Stimulated activated CD4-positive, alpha-beta T cell treated with anti-CD3 and anti-CD28 coated beads, Interleukin-1b, Interleukin-23, amount 100 ng/mL, for 4 hours (primary cell): ENCODE measurements around the gene PIK3CD.
A peak's percentile ranks its signal among the peaks of the same experiment; 100 is the strongest.

Experiments
- DNase-seq, 2 donors: peaks; one replicate each; pipeline ENCODE4 v3.0.0-alpha.2; 2020; ENCODE audit warnings: low read depth in 2 of 2

PIK3CD gene

DNA sequence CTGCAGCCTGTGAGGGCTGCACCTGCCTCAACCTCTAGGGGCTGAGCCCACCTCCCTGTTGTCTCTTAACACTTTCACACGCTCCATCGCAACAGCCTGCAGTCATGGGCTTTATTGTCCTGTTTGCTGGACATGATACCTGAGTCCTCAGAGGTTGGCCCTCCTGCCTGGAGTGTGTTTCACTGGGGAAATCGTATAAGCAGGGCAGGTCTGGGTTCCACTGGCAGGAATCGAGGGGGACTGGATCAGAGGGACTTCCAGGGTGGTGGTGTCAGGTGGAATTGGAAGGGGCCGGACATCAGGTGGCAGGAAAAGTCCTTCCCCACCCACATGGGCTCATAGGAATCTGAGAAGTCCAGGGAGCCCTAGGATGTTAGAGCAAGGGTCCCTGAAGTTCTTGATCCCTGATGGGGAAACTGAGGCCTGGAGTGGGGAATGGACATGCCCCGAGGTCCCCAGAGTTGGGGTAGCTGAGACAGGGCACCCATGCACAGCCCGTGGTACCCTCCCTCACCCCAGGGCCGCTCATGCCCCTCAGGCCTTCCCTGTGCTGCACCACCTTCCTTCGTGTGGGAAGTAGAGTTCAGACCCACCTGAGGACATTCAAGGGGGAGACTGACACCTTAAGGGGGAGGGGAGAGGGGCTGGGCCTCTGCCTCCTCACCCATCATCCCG is 66.6 kb downstream of the PIK3CD start:
- no peak for DNase-seq

- DNase-seq, result no peak
Measured at GRCh38 chr1:9719978-9720722, 68.6 kb downstream of the PIK3CD start.

DNA sequence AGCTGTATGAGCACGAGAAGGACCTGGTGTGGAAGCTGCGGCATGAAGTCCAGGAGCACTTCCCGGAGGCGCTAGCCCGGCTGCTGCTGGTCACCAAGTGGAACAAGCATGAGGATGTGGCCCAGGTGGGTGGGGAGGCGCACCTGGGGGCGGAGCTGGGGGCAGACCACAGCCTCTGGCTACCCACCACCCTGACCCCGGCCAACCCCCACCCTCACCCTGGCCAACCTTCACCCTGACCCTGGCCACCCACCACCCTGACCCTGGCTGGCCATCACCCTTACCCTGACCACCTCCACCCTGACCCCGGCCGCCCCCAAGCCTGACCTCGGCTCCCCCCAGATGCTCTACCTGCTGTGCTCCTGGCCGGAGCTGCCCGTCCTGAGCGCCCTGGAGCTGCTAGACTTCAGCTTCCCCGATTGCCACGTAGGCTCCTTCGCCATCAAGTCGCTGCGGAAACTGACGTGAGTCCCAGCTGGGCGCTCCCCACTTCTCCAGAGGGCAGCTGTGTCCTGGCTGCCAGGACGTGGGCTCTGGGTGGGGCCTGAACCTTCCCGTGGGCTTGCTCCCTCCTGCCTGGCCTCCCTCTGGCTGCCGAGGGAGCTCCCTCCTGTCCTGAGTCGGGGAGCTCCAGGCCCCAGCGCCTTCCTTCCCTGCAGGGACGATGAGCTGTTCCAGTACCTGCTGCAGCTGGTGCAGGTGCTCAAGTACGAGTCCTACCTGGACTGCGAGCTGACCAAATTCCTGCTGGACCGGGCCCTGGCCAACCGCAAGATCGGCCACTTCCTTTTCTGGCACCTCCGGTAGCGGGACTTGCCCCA is 69.5 kb downstream of the PIK3CD start:
- no peak for DNase-seq

DNA sequence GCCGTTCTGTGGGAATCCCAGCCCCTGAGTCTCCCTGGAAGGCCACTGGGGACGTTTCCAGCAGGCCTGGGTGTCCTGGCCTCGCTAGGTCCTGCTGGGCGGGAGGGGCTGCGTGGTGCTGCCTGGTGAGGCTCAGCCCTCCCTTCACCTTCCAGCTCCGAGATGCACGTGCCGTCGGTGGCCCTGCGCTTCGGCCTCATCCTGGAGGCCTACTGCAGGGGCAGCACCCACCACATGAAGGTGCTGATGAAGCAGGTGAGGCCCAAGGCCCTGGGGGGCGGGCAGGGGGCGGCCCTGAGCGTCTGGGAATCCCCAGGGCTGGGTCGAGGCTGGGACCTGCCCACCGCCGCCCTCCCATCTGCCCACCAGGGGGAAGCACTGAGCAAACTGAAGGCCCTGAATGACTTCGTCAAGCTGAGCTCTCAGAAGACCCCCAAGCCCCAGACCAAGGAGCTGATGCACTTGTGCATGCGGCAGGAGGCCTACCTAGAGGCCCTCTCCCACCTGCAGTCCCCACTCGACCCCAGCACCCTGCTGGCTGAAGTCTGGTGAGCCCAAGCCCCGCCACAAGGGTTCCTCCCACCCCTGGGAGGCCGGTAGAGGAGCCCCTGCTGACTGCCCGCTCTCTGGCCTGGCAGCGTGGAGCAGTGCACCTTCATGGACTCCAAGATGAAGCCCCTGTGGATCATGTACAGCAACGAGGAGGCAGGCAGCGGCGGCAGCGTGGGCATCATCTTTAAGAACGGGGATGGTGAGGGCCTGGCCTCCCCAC is 70.3 kb downstream of the PIK3CD start:
- DNase-seq, result peak; percentile 70 to 75

DNA sequence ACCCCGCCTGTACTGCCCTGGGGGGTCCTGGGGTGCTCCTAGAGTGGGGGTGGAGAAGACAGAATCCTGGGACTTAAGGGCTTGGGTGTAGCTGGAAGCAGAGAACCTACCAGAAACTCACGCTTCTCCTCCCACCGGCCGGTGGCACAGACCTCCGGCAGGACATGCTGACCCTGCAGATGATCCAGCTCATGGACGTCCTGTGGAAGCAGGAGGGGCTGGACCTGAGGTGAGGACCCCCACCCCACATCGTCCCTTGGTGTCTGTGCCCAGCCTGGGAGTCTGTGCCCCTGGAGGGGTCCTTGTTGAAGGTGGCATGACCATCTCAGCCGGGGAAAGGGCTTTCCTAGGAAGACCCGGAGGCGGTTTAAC is 70.8 kb downstream of the PIK3CD start:
- no peak for DNase-seq

DNA sequence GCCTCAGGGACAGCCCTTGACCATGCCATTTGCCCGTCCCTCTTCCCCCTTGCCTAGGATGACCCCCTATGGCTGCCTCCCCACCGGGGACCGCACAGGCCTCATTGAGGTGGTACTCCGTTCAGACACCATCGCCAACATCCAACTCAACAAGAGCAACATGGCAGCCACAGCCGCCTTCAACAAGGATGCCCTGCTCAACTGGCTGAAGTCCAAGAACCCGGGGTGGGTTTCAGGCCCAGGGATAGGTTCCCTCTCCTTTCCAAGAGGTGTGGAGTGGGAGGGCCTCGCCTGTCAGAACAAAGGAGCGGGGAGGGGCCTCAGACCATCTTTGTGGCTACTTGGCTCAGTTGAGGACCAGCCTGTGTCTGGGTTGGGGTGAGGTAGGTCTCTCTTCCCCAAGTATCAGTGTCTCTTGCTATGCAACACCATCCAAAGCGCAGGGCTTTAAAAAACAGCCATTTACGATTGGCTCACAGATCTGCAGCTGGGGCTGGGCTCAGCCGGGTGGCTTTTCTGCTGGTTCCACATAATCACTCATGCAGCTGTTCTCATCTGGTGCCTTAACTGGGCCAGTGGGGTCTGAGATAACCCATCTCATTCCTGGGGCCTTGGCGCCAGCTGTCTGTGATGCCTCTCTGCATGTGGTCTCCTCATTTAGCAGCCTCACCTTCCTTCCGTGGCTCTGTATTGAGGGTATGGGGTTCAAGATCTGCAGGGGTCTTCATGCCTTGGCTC is 71.7 kb downstream of the PIK3CD start:
- DNase-seq, result no peak

GRCh38 chr1:9723926-9724325 is 72.4 kb downstream of the PIK3CD start:
- no peak for DNase-seq

DNA sequence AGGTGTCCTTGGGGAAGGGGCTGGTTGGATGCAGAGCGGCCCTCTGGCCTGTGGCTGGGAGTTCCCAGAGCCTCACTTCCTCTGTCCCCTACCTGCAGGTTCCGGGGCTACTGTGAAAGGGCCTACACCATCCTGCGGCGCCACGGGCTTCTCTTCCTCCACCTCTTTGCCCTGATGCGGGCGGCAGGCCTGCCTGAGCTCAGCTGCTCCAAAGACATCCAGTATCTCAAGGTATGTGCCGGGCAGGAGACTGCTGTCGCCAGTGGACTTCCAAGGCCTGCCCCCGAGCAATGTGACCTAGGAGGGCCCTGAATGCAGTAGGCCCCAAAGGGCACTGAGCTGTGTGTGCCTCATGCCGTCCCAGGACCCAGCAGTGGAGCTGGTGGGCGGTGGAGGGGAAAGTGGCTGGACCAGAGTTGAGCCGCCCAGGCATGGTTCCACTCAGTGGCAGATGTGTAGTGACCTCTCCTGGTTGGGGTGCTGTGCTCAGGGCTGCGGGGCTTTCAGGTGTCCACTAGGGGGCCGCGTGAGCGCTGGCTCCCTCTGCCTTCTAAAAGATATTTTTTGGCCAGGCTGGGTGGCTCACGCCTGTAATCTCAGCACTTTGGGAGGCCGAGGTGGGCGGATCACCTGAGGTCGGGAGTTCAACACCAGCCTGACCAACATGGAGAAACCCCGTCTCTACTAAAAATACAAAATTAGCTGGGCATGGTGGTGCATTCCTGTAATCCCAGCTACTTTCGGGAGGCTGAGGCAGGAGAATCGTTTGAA is 73.4 kb downstream of the PIK3CD start:
- DNase-seq, result peak; percentile 59 to 64

DNA sequence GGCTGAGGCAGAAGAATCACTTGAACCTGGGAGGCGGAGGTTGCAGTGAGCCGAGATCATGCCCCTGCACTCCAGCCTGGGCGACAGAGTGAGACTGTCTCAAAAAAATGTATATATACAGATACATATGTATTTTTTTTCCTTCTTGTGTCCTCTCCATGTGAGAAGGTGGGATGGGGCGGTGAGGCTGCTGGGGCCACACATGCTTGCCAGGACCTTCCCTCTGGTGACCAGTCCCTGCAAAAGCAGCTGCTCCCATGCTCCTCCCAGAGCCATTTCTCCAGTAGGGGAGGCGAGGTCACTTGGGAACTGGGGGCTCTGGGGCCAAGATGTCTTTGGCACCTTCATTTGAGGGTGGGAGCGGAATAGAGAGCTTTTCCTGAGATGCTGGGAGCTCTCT is 74.9 kb downstream of the PIK3CD start:
- DNase-seq, result no peak

DNA sequence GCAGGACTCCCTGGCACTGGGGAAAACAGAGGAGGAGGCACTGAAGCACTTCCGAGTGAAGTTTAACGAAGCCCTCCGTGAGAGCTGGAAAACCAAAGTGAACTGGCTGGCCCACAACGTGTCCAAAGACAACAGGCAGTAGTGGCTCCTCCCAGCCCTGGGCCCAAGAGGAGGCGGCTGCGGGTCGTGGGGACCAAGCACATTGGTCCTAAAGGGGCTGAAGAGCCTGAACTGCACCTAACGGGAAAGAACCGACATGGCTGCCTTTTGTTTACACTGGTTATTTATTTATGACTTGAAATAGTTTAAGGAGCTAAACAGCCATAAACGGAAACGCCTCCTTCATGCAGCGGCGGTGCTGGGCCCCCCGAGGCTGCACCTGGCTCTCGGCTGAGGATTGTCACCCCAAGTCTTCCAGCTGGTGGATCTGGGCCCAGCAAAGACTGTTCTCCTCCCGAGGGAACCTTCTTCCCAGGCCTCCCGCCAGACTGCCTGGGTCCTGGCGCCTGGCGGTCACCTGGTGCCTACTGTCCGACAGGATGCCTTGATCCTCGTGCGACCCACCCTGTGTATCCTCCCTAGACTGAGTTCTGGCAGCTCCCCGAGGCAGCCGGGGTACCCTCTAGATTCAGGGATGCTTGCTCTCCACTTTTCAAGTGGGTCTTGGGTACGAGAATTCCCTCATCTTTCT is 75.5 kb downstream of the PIK3CD start:
- no peak for DNase-seq

DNA sequence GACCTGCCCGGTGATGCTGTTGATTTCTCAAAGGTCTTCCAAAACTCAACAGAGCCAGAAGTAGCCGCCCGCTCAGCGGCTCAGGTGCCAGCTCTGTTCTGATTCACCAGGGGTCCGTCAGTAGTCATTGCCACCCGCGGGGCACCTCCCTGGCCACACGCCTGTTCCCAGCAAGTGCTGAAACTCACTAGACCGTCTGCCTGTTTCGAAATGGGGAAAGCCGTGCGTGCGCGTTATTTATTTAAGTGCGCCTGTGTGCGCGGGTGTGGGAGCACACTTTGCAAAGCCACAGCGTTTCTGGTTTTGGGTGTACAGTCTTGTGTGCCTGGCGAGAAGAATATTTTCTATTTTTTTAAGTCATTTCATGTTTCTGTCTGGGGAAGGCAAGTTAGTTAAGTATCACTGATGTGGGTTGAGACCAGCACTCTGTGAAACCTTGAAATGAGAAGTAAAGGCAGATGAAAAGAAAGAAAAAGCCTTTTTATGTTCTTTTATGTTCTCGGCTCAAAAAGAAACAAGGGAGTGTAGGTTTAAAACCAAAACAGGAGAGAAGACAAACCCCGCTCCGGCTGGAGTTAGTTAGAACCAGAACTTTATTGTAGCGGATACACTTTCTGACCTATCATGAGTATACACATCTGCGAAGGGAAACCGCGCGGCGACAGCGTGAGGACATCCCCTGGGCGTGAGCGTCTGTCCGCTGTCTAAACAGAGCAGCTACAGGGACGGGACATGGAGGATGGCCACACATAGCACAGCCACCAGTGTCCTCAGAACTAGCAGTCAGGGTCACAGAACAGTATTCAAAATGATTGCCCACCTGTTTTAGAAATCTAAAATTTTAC is 77.1 kb downstream of the PIK3CD start:
- DNase-seq, result peak in 1 of 2 donors; percentile 51

DNA sequence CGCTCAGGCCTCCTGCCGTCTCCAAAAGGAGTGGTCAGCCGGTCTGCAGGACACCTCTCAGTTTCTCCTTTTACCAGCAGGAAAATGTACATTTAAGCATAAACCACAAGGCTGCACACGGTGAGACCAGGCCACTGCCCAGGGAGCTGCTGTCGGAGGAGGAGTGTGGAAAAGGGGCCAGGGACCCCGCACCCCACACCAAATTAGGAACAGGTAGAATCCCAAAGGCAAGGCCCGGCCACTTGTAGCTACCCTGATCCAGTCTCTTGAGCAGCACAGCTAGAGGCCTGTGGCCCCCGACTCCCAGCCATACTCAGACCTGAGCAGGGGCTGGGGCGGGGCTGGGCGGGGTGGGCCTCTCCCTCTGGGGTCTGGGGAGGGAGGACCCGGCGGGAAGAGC is 78.0 kb downstream of the PIK3CD start:
- no peak for DNase-seq

- no peak for DNase-seq
Measured at GRCh38 chr1:9730096-9730901, 78.8 kb downstream of the PIK3CD start.

- no peak for DNase-seq
Measured at GRCh38 chr1:9731051-9731537, 79.6 kb downstream of the PIK3CD start.

DNA sequence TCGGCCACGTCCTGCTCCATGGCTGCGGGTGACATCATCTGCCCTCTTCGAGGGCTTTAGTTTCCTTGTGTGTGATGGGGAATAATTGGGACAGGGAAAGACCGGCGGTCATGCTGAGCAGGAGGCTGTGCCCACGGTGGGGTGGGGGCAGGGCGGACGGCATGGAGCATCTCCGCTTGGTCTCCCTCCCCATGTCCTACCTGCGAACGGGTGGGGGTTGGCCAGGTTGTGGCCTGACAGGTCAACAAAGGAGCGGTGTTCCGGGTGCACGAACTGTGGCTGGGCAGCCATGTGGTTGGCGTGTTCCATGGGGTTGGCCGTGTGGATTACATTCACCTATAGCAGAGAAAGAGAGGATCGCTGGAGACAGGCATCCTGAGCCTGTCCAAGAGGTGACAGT is 80.0 kb downstream of the PIK3CD start:
- DNase-seq, result no peak

- no peak for DNase-seq
Measured at GRCh38 chr1:9732123-9732971, 80.8 kb downstream of the PIK3CD start.
